ENCODE measurements around the gene CPB1. TPM values are rescaled to one million over a fixed set of nuclear protein-coding genes. Genes with fewer than 3 reads are reported as not detected.

Gene CPB1
- total RNA-seq, 2 donors from 2014 or later, result 2.0 to 9.9 TPM

DNA sequence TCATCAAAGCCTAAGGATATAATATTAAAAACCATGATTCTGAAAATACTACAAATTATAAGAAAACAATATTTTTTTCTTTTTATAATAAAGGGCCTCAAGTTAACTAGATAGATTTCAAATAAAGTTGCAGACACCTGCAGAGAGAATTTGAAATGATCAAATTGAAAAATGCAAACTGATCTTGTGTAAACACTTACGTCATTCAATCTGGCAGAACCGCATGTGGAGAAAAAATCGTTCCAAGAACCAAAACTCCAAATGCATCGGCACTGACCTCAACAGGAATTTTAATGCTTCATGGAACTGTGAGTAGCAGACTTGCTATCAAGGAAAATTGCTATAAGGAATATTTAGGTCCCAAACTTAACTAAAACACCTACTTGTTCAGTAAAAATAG, 54.7 kb downstream of the CPB1 start:
- Histone ChIP-seq H3K9me3 (no peaks in the 10 kb centered on the region), H3K4me1 (replicated peaks) (no peaks in the 10 kb centered on the region), H3K27me3 (replicated peaks; ENCODE audit: insufficient read depth) (no peaks in the 10 kb centered on the region), H3K27ac (no peak overlapping the region), H3K4me3 (no peak overlapping the region), H3K36me3 (no peaks in the 10 kb centered on the region)
- TF ChIP-seq POLR2AphosphoS5 (IDR thresholded peaks at IDR 0.05) (no peak), POLR2A (IDR thresholded peaks at IDR 0.05) (no peak)
- TF ChIP-seq, protein P1, sequence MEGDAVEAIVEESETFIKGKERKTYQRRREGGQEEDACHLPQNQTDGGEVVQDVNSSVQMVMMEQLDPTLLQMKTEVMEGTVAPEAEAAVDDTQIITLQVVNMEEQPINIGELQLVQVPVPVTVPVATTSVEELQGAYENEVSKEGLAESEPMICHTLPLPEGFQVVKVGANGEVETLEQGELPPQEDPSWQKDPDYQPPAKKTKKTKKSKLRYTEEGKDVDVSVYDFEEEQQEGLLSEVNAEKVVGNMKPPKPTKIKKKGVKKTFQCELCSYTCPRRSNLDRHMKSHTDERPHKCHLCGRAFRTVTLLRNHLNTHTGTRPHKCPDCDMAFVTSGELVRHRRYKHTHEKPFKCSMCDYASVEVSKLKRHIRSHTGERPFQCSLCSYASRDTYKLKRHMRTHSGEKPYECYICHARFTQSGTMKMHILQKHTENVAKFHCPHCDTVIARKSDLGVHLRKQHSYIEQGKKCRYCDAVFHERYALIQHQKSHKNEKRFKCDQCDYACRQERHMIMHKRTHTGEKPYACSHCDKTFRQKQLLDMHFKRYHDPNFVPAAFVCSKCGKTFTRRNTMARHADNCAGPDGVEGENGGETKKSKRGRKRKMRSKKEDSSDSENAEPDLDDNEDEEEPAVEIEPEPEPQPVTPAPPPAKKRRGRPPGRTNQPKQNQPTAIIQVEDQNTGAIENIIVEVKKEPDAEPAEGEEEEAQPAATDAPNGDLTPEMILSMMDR (IDR thresholded peaks at IDR 0.05), result no peak
- 38% methylated on average over 4 of the region's 4 CpGs for WGBS
- intact Hi-C loops (cut with DNase I), result no loop called here
- DNase-seq (ENCODE audit: low spot score), result no peak

DNA sequence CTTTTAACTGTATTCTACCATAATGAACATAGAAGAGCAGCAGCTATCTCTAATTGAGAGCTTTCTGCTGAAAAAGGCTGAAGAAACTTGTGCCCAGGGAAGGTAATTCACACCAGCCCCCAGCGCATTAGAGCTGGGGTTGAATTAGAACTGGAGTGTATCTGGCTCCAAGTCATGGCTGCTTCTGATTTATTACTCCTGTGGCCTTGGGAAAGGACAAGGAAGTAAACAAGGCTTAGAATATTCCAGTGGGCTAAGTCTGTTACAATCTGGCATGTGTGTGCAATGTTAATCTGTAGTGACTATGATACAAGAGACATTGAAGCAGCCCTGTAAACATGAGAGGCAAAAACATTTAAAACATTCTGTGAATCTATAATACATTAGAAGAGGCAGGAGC, 55.6 kb downstream of the CPB1 start:
- Histone ChIP-seq H3K4me1 (replicated peaks) (no peaks in the 10 kb centered on the region), H3K27me3 (replicated peaks; ENCODE audit: insufficient read depth) (no peaks in the 10 kb centered on the region), H3K36me3 (no peaks in the 10 kb centered on the region), H3K9me3 (no peaks in the 10 kb centered on the region), H3K27ac (no peak overlapping the region), H3K4me3 (no peak overlapping the region)
- 85% methylated on average over 1 of the region's 1 CpG for WGBS
- TF ChIP-seq POLR2A (IDR thresholded peaks at IDR 0.05) (no peak), POLR2AphosphoS5 (IDR thresholded peaks at IDR 0.05) (no peak)
- intact Hi-C loops (cut with DNase I), result no loop called here
- DNase-seq (ENCODE audit: low spot score), result no peak

DNA sequence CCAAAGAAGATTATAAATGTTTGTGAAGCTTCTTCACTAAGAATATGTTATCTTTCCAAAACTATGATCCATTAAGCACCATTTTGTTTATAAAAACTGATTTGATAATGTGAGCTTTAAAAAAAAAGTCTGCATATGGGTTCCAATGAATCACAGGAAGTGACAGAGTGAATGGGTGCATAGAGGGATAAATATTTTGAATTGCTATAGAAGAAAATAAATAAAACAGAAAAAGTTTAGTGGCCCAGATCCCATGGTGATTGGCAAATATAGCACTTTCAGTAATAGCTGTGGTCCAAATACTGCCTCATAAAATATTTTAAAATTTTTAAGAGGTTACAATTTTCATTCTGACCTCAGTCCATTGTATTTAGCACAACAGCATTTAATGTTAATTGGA, 56.6 kb downstream of the CPB1 start:
- no peaks in the 10 kb centered on the region for H3K27me3 ChIP-seq (replicated peaks; ENCODE audit: insufficient read depth)
- intact Hi-C loops (cut with DNase I), result no loop called here
- no peaks in the 10 kb centered on the region for H3K4me1 ChIP-seq (replicated peaks)
- no peaks in the 10 kb centered on the region for H3K36me3 ChIP-seq
- no peaks in the 10 kb centered on the region for H3K9me3 ChIP-seq
- no peak for DNase-seq (ENCODE audit: low spot score)
- TF ChIP-seq POLR2AphosphoS5 (IDR thresholded peaks at IDR 0.05) (no peak), POLR2A (IDR thresholded peaks at IDR 0.05) (no peak)
- H3K27ac ChIP-seq, result no peak overlapping the region
- H3K4me3 ChIP-seq, result no peak overlapping the region

DNA sequence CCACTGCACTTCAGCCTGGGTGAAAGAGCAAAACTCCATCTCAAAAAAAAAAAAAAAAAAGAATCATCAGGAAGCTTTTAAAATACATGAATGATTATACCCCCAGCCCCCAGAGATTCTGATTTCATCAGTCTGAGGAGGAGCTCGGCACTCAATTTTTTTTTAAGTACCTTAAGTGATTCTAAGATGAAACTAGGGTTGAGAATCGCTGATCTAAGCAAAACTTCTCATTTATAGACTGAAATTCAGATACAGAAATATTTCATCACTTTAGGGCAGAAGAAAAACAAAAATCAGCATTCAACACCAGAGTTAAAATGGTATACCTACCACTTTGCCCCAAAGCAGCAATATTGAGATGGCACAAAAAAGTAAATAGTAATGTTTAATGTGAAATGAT, 62.2 kb downstream of the CPB1 start:
- H3K36me3 ChIP-seq, result no peaks in the 10 kb centered on the region
- H3K4me3 ChIP-seq, result no peak overlapping the region
- no peaks in the 10 kb centered on the region for H3K9me3 ChIP-seq
- H3K27ac ChIP-seq, result no peak overlapping the region
- intact Hi-C loops (cut with DNase I), result no loop called here
- H3K4me1 ChIP-seq (replicated peaks), result no peaks in the 10 kb centered on the region
- H3K27me3 ChIP-seq (replicated peaks; ENCODE audit: insufficient read depth), result no peaks in the 10 kb centered on the region
- WGBS, result 84% methylated on average over 2 of the region's 2 CpGs
- TF ChIP-seq, protein P1 (IDR thresholded peaks at IDR 0.05), result no peak
- TF ChIP-seq POLR2AphosphoS5 (IDR thresholded peaks at IDR 0.05), result no peak
- no peak for TF ChIP-seq POLR2A (IDR thresholded peaks at IDR 0.05)
- no peak for DNase-seq (ENCODE audit: low spot score)

DNA sequence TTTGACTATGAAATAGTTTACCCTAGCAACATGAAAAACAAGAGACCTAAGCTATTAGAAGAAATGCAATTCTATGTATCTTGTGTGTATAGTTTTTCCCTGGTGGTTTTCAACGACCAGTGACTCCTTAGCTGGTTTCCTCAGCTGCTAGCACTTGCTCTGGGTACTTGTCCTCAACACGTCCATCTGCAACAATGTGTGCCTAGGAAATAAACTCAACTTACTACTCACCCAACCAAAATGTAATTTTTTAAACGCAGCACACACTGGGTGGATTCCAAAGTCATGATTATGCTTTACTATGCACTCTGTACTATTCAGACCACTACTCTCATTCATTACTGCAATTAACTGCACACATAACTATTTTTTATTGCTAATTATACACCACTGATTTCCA, 68.5 kb downstream of the CPB1 start:
- intact Hi-C loops (cut with DNase I), result no loop called here
- no peaks in the 10 kb centered on the region for H3K9me3 ChIP-seq
- no peaks in the 10 kb centered on the region for H3K27me3 ChIP-seq (replicated peaks; ENCODE audit: insufficient read depth)
- no peak overlapping the region for H3K4me3 ChIP-seq
- no peaks in the 10 kb centered on the region for H3K4me1 ChIP-seq (replicated peaks)
- TF ChIP-seq POLR2AphosphoS5 (IDR thresholded peaks at IDR 0.05), result no peak
- TF ChIP-seq, protein P1 (IDR thresholded peaks at IDR 0.05), result no peak
- no peak for TF ChIP-seq POLR2A (IDR thresholded peaks at IDR 0.05)
- no peak overlapping the region for H3K27ac ChIP-seq
- WGBS, result 51% methylated on average over 3 of the region's 3 CpGs
- DNase-seq (ENCODE audit: low spot score), result no peak
- H3K36me3 ChIP-seq, result no peaks in the 10 kb centered on the region

DNA sequence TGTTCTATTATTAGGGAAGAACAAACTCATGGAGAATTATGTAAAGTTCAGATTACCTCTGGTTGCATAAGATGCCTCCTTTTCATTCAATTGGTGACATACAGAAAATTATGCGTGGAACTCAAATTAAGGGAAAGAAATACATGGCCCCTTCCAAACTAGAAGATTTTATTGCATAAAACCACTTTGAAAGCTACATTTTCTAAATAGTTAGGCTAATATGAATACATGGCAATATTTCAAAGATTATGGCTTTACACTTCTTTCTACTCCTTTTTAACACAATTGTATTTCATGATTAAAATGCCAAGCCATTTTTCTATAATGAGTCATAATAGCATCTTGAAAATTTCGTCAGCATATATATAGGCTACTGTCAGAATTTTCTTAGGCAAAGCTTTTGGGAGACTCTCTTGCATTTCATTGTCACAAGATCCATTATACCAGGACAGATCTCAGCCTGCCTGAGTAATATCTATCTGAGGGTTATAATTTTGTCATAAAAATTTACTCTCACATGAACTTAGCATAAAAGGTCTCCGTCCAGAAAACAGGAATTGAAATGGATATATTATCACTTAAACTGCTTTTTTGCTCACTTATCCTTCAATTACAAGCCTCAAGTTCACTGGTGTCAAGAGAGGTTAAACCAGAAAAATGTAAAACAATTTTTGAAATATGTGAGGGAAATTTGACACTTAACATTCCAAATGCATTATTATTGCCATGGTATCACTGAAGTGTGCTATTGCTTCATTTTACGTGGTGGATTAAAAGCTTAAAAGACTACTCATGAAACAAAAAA, 74.6 kb downstream of the CPB1 start:
- WGBS, result 63% methylated on average over 4 of the region's 4 CpGs

More for the DNA sequence above, 74.6 kb downstream of the CPB1 start:
- Histone ChIP-seq H3K27ac (no peak overlapping the region), H3K27me3 (replicated peaks; ENCODE audit: insufficient read depth) (no peaks in the 10 kb centered on the region), H3K36me3 (no peaks in the 10 kb centered on the region), H3K4me3 (no peak overlapping the region), H3K9me3 (no peaks in the 10 kb centered on the region), H3K4me1 (replicated peaks) (no peaks in the 10 kb centered on the region)
- TF ChIP-seq POLR2A (IDR thresholded peaks at IDR 0.05) (no peak), POLR2AphosphoS5 (IDR thresholded peaks at IDR 0.05) (no peak)
- TF ChIP-seq, protein P1 (IDR thresholded peaks at IDR 0.05), result no peak
- no peak for DNase-seq (ENCODE audit: low spot score)
- intact Hi-C loops (cut with DNase I), result no loop called here

Data from prostate gland (tissue), 2 donors.